Pulmonary artery endothelial cell (primary cell): Measurements from ENCODE around the gene LRRC7. TPM values are rescaled to one million over a fixed set of nuclear protein-coding genes. Genes with fewer than 3 reads are reported as not detected.
"Not testable (repeated sequence)": the region's sequence is repeated elsewhere in the genome, so short reads cannot be mapped to it uniquely, and the experiment has no call there.

Source experiments
- DNase-seq: peaks from one replicate; pipeline ENCODE4 v3.0.0-alpha.2; 2011; ENCODE audit warnings: low read depth, low spot score
- total RNA-seq: library from RNA; depleted of rRNA; stranded (reverse); fragments of >200 nt; gene quantifications from 2 replicates; pipeline ENCODE4 v1.2.3, GENCODE V29; 2014

The LRRC7 gene
- total RNA-seq, 1 donor from 2014 or later, result not detected

- DNase-seq, result peak; percentile 4
Measured at GRCh38 chr1:70034403-70034802, 466.7 kb downstream of the LRRC7 start.

- no peak for DNase-seq
Measured at GRCh38 chr1:70038025-70038424, 470.3 kb downstream of the LRRC7 start.

- no peak for DNase-seq
Measured at GRCh38 chr1:70039485-70039884, 471.8 kb downstream of the LRRC7 start.

- no peak for DNase-seq
Measured at GRCh38 chr1:70041317-70042045, 473.8 kb downstream of the LRRC7 start.

GRCh38 chr1:70042090-70042731 lies 474.5 kb downstream of the LRRC7 start:
- no peak for DNase-seq

- peak; percentile 79 for DNase-seq
Measured at GRCh38 chr1:70043804-70044203, 476.1 kb downstream of the LRRC7 start.

- DNase-seq, result peak; percentile 60
Measured at GRCh38 chr1:70044832-70045231, 477.1 kb downstream of the LRRC7 start.

- DNase-seq, result not testable (repeated sequence)
Measured at GRCh38 chr1:70045581-70045980, 477.9 kb downstream of the LRRC7 start.

GRCh38 chr1:70048336-70049094 lies 480.8 kb downstream of the LRRC7 start:
- no peak for DNase-seq

GRCh38 chr1:70051926-70052325 lies 484.2 kb downstream of the LRRC7 start:
- no peak for DNase-seq

- no peak for DNase-seq
Measured at GRCh38 chr1:70057500-70057899, 489.8 kb downstream of the LRRC7 start.

GRCh38 chr1:70061231-70061630 lies 493.5 kb downstream of the LRRC7 start:
- DNase-seq, result no peak

GRCh38 chr1:70063861-70064260 lies 496.1 kb downstream of the LRRC7 start:
- no peak for DNase-seq

- no peak for DNase-seq
Measured at GRCh38 chr1:70066711-70067110, 499.0 kb downstream of the LRRC7 start.

- no peak for DNase-seq
Measured at GRCh38 chr1:70071601-70072000, 503.9 kb downstream of the LRRC7 start.

- DNase-seq, result no peak
Measured at GRCh38 chr1:70072231-70072751, 504.6 kb downstream of the LRRC7 start.

- no peak for DNase-seq
Measured at GRCh38 chr1:70075761-70076160, 508.0 kb downstream of the LRRC7 start.

- no peak for DNase-seq
Measured at GRCh38 chr1:70077066-70077465, 509.3 kb downstream of the LRRC7 start.

- no peak for DNase-seq
Measured at GRCh38 chr1:70079546-70079945, 511.8 kb downstream of the LRRC7 start.

GRCh38 chr1:70083519-70083918 lies 515.8 kb downstream of the LRRC7 start:
- no peak for DNase-seq

GRCh38 chr1:70084314-70084915 lies 516.7 kb downstream of the LRRC7 start:
- DNase-seq, result no peak

- no peak for DNase-seq
Measured at GRCh38 chr1:70085521-70085920, 517.8 kb downstream of the LRRC7 start.
